Hematopoietic multipotent progenitor cell treated with erythropoietin and hydrocortisone succinate and interleukin-3 and kit ligand, for 17 days (in vitro differentiated cells): ENCODE measurements around the gene NUDT16L1.

ENCODE experiments used
- DNase-seq: peaks from one replicate; pipeline ENCODE4 v3.0.0-alpha.2; 2015; ENCODE audit warnings: low spot score

NUDT16L1 gene

DNA sequence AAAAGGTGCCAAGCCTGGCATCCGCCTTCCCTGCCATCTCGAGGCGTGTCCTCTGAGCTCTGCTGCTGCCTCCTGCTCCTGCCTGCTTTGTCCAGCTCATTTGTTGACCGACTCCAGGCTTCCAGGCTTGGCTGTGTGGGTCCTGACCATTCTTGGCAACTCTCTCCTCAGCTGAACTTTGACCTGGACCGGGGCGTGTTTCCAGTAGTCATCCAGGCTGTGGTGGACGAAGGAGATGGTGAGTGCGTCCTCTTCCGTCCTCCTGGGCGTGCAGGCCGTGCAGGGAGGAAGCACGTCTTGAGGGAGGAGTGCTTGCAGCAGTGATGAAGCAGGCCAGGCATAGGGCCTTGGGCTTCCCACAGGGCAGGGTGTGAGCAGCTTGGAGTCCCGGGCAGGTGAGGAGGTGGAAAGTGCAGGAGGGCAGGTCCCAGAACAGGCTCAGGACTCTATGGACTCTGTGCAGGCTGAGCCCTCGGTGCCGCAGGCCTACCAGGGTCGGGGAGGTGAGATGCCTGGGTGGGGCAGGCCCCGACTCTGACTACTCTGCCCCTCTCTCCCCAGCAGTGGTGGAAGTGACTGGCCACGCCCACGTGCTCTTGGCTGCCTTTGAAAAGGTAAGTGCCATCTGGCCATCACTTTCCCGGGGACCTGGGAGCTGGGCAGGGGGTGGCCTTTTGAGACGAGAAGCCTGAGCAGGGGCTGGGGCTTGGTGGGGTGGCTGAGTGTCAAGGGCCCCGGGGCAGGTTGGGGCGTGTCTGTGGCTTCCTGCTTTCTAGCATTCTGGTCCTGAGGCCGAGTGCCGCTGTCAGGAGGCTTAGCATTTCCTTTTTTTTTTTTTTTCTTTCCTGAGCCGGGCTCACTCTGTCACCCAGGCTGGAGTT is 28.6 kb upstream of the NUDT16L1 start:
- DNase-seq = no peak

DNA sequence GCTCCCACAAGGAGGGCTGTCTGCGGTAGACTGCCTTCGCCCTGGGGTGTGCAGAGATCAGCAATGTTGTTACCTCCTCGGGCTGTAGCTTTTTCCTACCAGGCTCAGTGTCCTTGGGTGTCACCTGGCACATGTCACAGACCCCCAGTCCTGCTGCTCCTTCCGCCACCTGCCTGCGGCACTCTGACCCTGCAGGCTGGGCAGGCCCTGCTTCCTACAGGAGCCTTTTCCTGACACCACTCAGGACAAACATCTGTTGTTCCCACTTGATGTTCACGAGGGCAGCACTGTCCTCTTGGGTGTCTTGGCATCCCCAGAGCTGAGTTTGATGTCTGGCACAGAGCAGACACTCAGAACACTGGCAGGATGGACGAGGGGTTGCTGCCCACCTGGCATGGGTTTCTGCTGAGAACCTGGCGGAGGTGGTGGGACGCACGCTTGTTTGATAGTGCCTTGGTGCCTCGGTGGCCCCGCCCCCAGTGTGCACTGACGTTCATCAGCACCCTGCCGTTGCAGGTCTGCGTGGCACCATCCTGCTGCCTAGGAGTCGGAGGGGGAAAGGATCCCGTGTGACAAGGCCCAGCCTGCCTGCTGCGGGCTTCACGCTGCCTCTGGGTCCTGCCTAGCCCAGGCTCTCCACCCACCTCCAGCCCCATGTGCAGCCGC is 26.7 kb upstream of the NUDT16L1 start:
- no peak for DNase-seq

DNA sequence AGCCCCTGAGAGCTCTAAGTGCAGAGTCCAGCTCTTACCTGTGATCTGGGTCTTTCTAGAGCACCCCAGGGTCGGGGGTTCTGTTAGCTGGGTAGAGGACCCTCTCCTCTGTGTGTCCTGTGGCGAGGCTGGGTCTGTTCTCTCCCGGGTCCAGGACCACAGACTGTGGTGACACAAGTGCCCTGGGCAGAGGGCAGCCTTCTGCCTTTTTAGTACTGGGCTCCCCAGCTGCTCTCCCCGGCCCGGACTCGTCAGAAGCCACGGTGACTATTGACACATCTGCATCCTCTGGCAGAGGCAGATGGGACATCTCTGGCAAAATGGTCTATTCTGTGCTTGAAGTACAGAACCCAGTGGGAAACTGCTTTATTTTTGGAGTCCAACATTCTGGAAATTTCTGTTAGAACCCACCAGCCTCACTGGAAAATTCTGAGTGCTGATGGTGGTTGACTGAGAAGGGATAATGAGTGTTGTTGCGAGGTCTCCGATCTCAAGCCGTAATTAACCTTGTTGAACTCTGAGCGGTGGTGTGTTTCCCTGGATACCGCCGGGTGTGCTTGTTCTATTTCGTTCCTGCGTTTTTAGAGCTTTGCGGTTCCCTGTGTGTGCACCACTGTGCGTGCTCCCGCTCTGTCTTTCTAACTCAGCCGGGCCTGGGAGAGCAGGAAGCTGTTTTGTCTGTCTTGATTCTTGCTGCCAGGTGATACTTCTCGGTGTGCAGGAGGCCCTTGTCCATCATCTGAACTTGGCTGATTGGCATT is 26.0 kb upstream of the NUDT16L1 start:
- no peak for DNase-seq

DNA sequence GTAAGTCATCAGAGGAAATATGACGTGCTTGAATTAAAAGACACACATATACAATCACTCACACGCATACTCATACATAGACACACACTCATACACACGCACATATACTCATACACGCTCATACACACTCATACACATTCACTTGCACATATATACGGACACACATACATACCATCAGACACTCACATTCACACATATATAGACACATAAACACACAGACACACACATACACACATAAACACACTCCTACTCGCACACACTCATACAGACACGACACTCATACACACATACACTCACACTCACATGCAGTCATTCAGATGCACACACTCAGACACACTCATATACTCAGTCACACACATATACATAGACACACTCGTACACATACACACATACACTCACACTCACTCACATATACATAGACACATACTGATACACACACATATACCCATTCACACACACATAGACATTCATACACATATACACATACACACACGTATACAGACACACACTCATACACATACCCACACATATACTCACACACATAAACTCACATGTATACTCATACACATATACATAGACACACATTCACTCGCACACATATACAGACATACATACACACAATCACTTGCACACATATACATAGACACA is 24.9 kb upstream of the NUDT16L1 start:
- no peak for DNase-seq

DNA sequence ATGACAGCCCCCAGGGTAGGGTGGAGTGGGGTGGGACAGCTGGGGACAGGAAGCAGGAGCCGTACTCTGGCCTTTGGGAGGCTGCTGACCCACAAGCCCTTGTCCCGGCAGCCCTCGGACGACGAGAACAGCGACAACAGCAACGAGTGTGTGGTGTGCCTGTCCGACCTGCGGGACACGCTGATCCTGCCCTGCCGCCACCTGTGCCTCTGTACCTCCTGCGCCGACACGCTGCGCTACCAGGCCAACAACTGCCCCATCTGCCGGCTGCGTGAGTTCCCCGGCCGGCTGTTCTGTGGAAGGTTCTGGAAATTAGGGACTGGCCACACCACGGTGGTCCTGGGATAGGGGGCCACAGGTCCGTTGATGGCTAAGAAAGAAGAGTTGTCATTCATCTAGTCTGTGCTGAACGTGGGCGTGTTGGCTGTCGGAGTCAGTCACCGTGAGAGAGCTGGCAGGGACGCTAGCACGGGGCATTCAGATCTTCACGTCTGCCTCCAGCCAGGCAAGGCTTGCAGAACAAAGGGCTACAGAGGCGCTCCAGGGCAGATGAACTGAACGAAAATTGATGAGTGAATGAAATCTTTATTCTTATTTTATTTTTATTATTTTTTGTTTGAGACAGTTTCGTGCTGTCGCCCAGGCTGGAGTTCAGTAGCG is 19.8 kb upstream of the NUDT16L1 start:
- no peak for DNase-seq

DNA sequence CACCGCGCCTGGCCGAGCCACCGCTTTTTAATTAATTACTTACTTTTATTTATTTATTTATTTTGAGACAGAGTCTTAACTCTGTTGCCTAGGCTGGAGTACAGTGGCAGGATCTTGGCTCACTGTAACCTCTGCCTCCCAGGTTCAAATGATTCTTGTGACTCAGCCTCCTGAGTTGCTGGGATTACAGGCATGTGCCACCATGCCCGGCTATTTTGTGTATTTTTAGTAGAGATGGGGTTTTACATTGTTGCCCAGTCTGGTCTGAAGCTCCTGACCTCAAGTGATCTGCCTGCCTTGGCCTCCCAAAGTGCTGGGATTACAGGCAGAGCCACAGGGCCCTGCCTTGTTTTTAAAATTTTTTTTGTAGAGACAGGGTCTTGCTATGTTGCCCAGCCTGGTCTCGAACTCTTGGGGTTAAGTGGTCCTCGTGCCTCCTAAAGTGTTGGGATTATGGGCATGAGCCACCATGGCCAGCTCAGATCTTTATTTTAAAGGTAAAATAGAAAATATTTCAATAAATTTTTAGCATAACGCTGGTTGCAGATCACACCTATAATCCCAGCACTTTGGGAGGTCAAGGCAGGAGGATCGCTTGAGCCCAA is 18.3 kb upstream of the NUDT16L1 start:
- DNase-seq = no peak

DNA sequence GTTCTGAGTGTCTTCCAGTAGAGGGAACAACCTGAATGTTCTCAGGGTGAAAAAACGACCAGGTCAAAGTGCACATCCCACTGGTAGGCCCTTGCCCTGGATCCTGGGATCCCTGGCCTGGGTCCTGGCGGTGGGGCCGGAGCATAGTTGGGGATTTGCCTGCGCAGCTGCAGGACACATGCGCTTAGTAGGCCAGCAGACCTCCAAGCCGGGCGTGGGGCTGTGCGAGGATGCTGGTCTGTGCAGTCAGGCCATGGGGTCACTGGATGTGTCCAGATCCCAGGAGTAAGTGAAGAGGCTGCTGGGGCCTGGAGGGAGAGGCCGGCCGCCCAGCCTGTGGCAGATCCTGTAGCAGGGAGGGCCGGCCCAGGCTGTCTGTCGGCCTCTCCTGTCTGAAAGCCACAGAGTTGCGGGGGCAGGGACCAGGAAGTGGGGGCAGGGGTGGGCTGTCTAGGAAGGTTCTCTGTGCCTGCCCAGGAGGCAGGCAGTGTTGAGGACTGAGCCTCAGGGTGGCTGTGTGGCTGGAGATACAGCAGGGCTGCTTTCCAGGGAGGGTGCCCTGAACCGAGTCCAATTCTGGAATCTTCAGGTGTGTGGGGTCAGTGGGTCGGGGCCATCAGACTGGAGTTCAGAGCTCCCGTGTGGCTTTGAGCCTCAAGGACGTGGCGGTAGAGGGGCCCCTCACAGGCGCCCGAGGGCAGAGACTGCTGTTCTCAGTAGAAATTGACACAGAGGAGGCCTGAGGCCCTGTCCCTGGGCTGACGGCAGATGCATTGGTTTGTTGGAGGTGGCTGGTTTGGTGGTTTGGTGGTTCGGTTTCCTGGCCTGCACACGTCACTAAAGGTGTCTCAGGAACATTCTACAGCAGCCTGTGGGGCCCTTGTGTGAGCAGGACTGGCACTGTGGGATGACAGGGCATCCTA is 17.2 kb upstream of the NUDT16L1 start:
- no peak for DNase-seq

DNA sequence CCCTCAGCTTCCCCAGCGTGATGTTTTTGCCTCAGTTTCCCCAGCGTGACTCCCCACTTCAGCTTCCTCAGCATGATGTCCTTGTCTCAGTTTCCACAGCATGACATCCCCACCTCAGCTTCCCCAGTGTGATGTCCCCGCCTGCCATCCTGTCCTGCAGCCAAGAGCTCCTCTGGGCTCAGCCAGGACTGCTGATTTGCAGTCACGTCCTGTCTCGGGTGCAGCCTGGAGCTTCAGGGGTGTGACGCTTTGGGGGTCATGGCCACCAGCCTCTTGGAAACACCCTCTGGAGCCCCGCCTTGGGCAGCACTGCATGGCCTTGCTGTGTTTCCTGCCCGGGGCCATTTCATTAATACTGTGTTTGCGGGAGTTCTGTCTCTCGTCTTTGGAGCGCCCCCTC is 16.5 kb upstream of the NUDT16L1 start:
- no peak for DNase-seq

DNA sequence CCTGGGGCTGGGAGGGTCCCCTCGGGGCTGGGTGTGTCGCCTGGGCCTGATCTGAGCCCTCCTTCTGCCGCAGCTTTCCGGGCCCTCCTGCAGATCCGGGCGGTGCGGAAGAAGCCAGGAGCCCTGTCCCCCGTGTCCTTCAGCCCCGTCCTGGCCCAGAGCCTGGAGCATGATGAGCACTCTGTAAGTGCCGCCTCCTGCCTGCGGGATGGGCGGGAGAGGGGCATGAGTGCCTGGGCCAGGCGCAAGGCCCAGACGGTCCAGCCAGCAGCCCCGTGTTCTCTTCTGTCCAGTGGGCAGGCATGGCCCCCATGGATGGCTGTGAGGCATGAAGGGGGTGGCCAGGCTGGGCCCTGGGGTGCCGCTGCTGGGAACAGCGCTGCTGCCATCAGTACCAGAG is 16.0 kb upstream of the NUDT16L1 start:
- DNase-seq = no peak

DNA sequence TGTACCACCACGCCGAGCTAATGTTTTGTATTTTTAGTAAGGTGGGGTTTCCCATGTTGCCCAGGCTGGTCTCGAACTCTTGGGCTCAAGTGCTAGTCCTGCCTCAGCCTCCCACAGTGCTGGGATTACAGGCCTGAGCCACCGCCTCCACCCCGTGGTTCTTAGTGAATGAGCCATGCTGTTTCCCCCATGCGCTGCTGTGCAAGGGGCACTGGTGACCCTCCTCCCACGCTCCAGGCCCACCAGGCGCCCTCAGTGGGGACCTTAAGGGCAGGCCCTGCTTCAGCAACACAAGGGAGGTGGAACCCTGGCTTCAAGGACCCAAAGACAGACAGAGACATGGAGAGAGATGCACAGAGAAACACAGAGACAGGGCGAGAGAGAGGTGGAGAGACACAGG is 15.4 kb upstream of the NUDT16L1 start:
- DNase-seq = no peak

DNA sequence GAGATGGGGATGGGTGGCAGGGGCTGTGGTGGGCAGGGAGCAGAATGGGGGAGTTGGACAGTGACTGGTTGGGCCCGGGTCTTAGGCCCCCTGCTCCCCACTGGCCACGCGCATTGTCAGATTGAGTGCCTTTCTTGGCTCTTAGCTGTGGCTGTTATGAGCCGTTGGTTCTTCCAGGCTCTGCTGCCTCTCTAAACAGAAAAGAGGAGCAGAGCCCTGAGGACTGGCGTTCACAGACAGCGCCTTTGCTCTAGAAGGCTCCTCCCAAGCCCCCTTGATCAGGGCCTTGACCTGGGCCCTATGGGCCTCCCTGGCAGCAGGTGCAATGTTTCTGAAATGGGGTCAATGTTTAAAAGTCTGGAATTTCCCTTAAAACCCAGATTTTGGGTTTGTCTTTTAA is 14.8 kb upstream of the NUDT16L1 start:
- DNase-seq = no peak

DNA sequence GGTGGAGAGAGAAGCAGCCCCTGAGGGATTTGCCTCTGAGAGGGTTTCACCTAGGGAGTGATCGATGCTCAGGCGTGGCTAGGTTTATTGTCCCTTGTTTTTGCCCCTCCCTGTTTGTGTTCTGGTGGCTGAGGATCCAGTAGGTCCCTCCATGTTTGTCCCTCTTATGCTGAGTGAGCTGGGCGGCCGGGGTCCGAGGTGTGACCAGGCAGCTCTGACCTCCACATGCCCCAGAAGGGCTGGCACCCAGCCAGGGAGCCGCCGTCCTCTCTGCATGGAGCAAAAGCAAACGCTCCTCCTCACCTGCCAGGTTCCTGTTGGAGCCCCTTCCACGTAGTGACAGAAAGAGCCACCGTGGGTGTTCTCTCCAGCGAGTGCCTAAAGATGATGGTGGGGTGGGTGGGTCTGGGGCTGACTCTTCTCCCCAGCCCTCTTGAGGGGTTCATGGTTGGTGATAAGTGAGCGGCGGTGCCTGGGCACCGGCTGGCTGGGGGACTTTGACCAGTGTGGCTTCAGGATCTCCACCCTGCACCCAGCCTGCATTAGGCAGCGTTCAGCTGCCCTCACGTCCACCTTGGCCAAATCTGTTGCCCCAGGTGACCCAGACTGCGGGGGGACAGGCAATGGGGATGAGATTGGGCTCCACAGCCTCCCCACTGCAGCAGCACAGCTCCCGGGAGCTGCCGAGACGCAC is 14.1 kb upstream of the NUDT16L1 start:
- DNase-seq = no peak

DNA sequence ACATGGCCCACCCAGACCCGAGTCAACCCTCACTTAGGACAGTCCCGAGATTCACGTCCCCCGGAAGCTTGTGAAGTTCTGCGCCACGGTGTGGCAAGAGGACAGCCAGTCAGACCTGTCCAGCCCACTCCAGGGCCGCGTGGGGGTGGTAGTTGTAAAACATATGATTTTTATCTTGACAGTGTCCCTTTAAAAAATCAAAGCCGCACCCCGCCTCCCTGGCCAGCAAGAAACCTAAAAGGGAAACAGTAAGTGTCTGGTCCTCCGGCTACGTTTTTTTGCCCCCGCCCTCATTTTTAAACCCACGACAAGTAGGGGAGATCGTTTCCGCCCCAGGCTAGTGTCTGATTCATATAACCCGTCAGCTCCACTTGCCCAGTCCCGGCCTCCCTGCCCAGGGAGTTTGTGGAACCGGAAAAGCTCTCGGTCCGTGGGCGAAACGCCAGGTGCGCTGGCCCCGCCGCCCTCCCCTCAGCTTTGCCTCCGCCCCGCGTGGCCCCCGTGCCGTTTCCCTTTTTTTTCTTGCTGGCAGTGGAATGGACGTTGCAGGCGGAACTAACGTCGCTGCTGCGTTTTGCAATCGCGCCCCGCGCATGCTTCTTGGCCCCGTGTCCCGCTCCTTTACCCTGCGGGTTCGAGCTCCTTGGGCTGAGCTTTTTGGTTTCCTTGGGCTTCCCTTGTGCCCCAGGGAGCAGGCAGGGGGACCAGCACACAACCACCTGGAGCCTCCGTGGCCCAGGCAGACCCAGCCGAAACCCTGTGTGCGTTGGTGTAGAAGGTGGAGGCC is 13.3 kb upstream of the NUDT16L1 start:
- no peak for DNase-seq

DNA sequence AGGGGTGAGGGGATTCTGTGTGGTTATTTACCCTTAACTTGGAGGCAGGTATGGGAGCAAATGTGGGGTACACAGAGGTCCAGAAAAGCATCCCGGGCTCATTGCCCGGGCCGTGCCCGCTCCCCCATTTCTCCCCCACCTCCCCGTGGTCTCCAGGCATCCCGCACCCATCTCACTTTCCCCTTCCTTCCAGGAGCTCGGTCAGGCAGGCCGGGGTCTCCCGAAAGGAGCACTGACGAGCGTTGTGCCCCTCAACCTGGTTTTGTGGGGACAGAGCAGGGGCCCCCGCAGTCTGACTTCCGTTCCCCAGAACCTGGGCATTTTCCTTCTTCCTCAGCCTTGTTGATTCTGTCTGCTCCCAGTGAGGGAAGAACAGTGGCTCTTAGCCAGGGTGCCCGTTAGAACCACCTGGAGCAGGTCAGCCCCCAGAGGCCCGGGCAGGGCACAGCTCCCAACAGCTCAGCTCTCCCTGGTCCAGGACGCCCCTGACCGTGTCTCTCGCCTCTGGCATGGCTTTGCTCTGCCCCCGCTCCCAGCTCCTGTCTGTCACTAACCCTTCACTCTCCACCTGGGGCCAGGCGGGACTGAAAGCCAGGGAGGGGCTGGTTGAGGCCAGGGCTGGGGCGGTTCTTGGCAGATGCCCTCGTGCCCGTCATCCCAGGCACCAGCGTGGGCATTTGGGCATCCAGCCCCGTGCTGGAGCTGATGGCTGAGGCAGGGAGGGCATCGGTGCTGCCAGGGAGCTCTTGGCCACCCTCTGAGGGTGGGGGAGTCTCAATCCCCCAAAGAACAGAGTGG is 12.5 kb upstream of the NUDT16L1 start:
- no peak for DNase-seq

DNA sequence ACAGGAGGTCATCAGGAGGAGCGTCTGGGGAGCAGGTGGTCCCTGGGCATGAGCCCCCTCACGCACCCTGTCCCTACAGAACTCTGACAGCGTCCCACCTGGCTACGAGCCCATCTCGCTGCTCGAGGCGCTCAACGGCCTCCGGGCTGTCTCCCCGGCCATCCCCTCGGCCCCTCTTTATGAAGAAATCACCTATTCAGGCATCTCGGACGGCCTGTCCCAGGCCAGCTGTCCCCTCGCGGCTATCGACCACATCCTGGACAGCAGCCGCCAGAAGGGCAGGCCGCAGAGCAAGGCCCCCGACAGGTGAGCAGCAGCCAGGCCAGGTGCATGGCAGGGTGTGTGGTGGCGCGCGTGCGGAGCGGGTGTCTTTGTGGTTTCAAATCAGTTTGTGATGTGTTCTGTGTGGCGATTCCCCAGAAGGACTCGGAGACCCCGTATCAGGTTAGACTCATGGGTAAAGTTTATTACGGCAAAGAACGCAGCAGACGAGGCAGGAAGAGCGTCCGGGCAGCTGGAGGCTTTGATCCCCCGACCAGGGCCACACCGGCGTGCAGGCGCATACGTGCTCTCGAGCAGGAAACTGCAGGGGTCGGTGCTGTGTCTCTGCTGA is 11.8 kb upstream of the NUDT16L1 start:
- no peak for DNase-seq

DNA sequence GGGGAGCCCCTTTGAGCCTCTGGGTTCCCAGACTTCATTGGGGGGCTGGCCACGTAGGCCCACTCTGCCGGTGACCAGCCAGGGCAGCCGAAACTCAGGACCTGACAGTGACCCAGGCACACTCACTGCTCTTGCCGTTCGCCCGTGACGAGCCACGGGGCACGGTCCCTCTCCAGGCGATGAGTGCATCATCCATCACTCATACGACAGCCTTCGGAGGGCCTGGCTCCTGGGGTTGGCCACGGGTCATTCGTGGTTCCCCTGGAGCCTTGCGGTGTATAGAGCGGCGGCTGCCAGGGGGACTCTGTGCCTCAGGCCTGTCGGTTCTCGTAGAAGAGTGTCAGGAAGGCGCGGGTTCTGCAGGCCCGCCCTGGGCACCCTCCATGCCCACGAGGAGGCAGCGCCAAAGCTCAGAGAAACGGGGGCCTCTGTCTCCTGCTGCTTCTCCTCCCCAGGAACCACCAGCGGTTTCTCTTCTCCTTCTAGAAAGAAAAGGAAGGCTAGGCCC is 11.2 kb upstream of the NUDT16L1 start:
- no peak for DNase-seq

DNA sequence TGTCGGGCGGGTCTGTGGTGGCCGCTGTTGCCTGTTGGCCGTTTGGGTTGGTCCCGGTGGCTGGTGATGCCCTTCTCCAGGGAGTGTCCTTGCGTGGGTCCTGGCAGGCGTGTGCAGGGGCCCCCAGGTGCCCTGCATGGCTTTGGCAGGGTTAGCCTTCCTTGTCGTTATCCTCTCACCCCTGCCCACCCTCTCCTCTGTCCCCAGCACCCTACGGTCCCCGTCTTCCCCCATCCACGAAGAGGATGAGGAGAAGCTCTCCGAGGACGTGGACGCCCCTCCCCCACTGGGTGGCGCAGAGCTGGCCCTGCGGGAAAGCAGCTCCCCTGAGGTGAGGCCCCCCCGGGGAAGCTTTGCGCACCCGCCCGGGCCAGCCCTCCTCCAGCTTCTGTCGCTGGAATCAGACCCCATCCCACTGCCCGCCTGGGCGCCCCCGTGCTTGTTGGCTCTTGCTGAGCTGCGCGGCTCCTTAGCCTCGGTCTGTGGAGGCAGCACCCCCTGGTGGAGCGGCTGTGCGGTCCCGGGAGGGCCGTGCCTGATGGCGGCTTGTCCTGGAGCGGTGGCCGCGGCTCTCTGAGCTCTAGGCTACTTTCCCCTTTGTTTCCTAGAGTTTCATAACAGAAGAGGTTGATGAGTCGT is 10.6 kb upstream of the NUDT16L1 start:
- DNase-seq = no peak
